Keratinocyte (primary cell): ENCODE measurements around the gene OAF. TPM values are rescaled to one million over a fixed set of nuclear protein-coding genes. Genes with fewer than 3 reads are reported as not detected.

ENCODE experiments used
- DNase-seq: peaks from one replicate; pipeline ENCODE4 v3.0.0-alpha.2; 2011; ENCODE audit warnings: low read depth, missing footprints, low spot score
- FAIRE-seq: peaks from 2 replicates; lab custom pipeline; 2011; peaks lifted over from hg19 to GRCh38; lab: Jason Lieb, UNC
- H2AFZ ChIP-seq: 2 replicates; pipeline ENCODE4 v1.6.0; 2012; ENCODE audit warnings: low read length, control low read depth, inconsistent platforms; ENCODE audit not compliant: control insufficient read depth
- H3K27ac ChIP-seq: 2 replicates; pipeline ENCODE4 v1.5.1; 2011; ENCODE audit warnings: low read length; ENCODE audit not compliant: control insufficient read depth, insufficient read depth
- H3K27me3 ChIP-seq: 3 replicates; pipeline ENCODE4 v1.6.0; 2011; ENCODE audit warnings: low read length; ENCODE audit not compliant: control insufficient read depth, insufficient read depth; ENCODE audit errors: extremely low read depth
- H3K36me3 ChIP-seq, 2 experiments: 2 replicates in 1 of 2; 3 replicates in 1 of 2; pipeline ENCODE4 v1.5.1; 2011; ENCODE audit warnings: low read length in 2 of 2, mild to moderate bottlenecking in 1 of 2; ENCODE audit not compliant: control insufficient read depth in 2 of 2, insufficient read depth in 2 of 2; ENCODE audit errors: extremely low read depth in 1 of 2
- H3K4me1 ChIP-seq: 3 replicates; pipeline ENCODE4 v1.5.1; 2011; ENCODE audit warnings: low read length; ENCODE audit not compliant: control insufficient read depth, insufficient read depth; ENCODE audit errors: extremely low read depth
- H3K4me2 ChIP-seq: 3 replicates; pipeline ENCODE4 v1.6.0; 2011; ENCODE audit warnings: low read depth, low read length; ENCODE audit not compliant: control insufficient read depth, insufficient read depth; ENCODE audit errors: extremely low read depth
- H3K4me3 ChIP-seq, 3 experiments: fragments of 200-600 bp in 1 of 3; sonication (generic) in 1 of 3; 2 replicates in 2 of 3; 3 replicates in 1 of 3; pipeline ENCODE4 v1.5.1; 2011 to 2016; ENCODE audit warnings: low read length in 3 of 3, mild to moderate bottlenecking in 3 of 3, control low read depth in 2 of 3, inconsistent platforms in 1 of 3, low read depth in 1 of 3, mixed read lengths in 1 of 3, mixed run types in 1 of 3, moderate library complexity in 1 of 3; ENCODE audit not compliant: control insufficient read depth in 2 of 3, insufficient read depth in 2 of 3; ENCODE audit errors: extremely low read depth in 1 of 3
- H3K79me2 ChIP-seq: 2 replicates; pipeline ENCODE4 v1.6.0; 2012; ENCODE audit warnings: low read length; ENCODE audit not compliant: control insufficient read depth, insufficient read depth
- H3K9ac ChIP-seq: 3 replicates; pipeline ENCODE4 v1.6.0; 2011; ENCODE audit warnings: low read length; ENCODE audit not compliant: control insufficient read depth, insufficient read depth; ENCODE audit errors: extremely low read depth
- H3K9me1 ChIP-seq: 3 replicates; pipeline ENCODE4 v1.6.0; 2011; ENCODE audit warnings: low read length; ENCODE audit not compliant: control insufficient read depth, insufficient read depth; ENCODE audit errors: extremely low read depth
- H3K9me3 ChIP-seq: 2 replicates; pipeline ENCODE4 v1.5.1; 2012; ENCODE audit warnings: low read depth, low read length; ENCODE audit not compliant: control insufficient read depth
- H4K20me1 ChIP-seq: 3 replicates; pipeline ENCODE4 v1.6.0; 2011; ENCODE audit warnings: low read length; ENCODE audit not compliant: control insufficient read depth, insufficient read depth; ENCODE audit errors: extremely low read depth
- EZH2 ChIP-seq: IDR thresholded peaks from one replicate; pipeline ENCODE4 v1.6.1; 2012; ENCODE audit warnings: inconsistent platforms, mild to moderate bottlenecking, low read length, moderate library complexity
- dilution Hi-C: fragments of 300-500 bp; cut with MboI; formaldehyde crosslinking; loops from one replicate; pipeline ENCODE4 v1.7.0; 2020; ENCODE audit warnings: low sequenced_read_pairs; ENCODE audit not compliant: extremely low pct_ligation_motif_present
- polyA plus RNA-seq, 5 experiments: library from polyadenylated mRNA; depleted of rRNA in 3 of 5; stranded (reverse) in 3 of 5; stranded (forward) in 1 of 5; unstranded in 1 of 5; fragments of >200 nt; gene quantifications; 1 replicate in 1 of 5; 2 replicates in 3 of 5; 3 replicates in 1 of 5; pipeline versions ENCODE4 v1.2.1 to v1.2.3, GENCODE V29; 2011 to 2012; ENCODE audit warnings: missing spikeins in 2 of 5, low read depth in 1 of 5, low replicate concordance in 1 of 5
- TF ChIP-seq, protein P1 (sequence below), 3 experiments: IDR thresholded peaks in 1 of 3; conservative IDR thresholded peaks in 1 of 3; optimal IDR thresholded peaks in 1 of 3; 2 replicates in 2 of 3; 3 replicates in 1 of 3; pipeline versions ENCODE3 to v1.5.1; 2011; ENCODE audit warnings: low read length in 3 of 3, mild to moderate bottlenecking in 3 of 3, moderate library complexity in 2 of 3, control low read depth in 1 of 3, inconsistent platforms in 1 of 3; ENCODE audit not compliant: insufficient read depth in 2 of 3; ENCODE audit errors: extremely low read depth in 1 of 3

Gene OAF
- polyA plus RNA-seq, 1 donor (not counting 4 experiments of a cell fraction or from before 2014, with no cell fraction given), result 11.2 TPM

- no peaks in the 10 kb centered on the region for H3K27me3 ChIP-seq
- no peak overlapping the region for H3K4me2 ChIP-seq
- no peak overlapping the region for H2AFZ ChIP-seq
- H3K4me3 ChIP-seq, result no peak overlapping the region
- no peak overlapping the region for H3K9ac ChIP-seq
- no peak for TF ChIP-seq EZH2
- TF ChIP-seq, protein P1, sequence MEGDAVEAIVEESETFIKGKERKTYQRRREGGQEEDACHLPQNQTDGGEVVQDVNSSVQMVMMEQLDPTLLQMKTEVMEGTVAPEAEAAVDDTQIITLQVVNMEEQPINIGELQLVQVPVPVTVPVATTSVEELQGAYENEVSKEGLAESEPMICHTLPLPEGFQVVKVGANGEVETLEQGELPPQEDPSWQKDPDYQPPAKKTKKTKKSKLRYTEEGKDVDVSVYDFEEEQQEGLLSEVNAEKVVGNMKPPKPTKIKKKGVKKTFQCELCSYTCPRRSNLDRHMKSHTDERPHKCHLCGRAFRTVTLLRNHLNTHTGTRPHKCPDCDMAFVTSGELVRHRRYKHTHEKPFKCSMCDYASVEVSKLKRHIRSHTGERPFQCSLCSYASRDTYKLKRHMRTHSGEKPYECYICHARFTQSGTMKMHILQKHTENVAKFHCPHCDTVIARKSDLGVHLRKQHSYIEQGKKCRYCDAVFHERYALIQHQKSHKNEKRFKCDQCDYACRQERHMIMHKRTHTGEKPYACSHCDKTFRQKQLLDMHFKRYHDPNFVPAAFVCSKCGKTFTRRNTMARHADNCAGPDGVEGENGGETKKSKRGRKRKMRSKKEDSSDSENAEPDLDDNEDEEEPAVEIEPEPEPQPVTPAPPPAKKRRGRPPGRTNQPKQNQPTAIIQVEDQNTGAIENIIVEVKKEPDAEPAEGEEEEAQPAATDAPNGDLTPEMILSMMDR (optimal IDR thresholded peaks at IDR 0.05 in 1 of 3, IDR thresholded peaks at IDR 0.05 in 1 of 3, conservative IDR thresholded peaks at IDR 0.05 in 1 of 3; ENCODE audit: extremely low read depth in 1 of 3, insufficient read depth in 2 of 3, low read length in 3 of 3), result no peak
- DNase-seq (no peak), FAIRE-seq (no peak)
- H3K4me1 ChIP-seq, result no peaks in the 10 kb centered on the region
- H3K27ac ChIP-seq, result no peak overlapping the region
- dilution Hi-C loops, result no loop called here
- H3K9me1 ChIP-seq, result no peaks in the 10 kb centered on the region
- H4K20me1 ChIP-seq, result peaks cover 2% of the 10 kb centered on the region
- H3K79me2 ChIP-seq, result no peaks in the 10 kb centered on the region
- no peaks in the 10 kb centered on the region for H3K36me3 ChIP-seq
- no peaks in the 10 kb centered on the region for H3K9me3 ChIP-seq
Observed at GRCh38 chr11:120221115-120221752, 10.4 kb downstream of the OAF start.

GRCh38 chr11:120222916-120223315, 12.1 kb downstream of the OAF start:
- H3K4me3 ChIP-seq, result no peak overlapping the region
- no peak overlapping the region for H2AFZ ChIP-seq
- H3K4me1 ChIP-seq, result no peaks in the 10 kb centered on the region
- TF ChIP-seq EZH2, result no peak
- TF ChIP-seq, protein P1 (optimal IDR thresholded peaks at IDR 0.05 in 1 of 3, IDR thresholded peaks at IDR 0.05 in 1 of 3, conservative IDR thresholded peaks at IDR 0.05 in 1 of 3; ENCODE audit: extremely low read depth in 1 of 3, insufficient read depth in 2 of 3, low read length in 3 of 3), result no peak
- no peaks in the 10 kb centered on the region for H3K9me3 ChIP-seq
- H3K27ac ChIP-seq, result no peak overlapping the region
- H3K9ac ChIP-seq, result no peak overlapping the region
- no peak overlapping the region for H3K4me2 ChIP-seq
- peaks cover 2% of the 10 kb centered on the region for H4K20me1 ChIP-seq
- no peaks in the 10 kb centered on the region for H3K9me1 ChIP-seq
- H3K27me3 ChIP-seq, result no peaks in the 10 kb centered on the region
- no peak for DNase-seq
- FAIRE-seq, result no peak
- dilution Hi-C loops, result no loop called here
- H3K36me3 ChIP-seq, result no peaks in the 10 kb centered on the region
- H3K79me2 ChIP-seq, result no peaks in the 10 kb centered on the region
